ENCODE results near the gene UBXN6.

DNA sequence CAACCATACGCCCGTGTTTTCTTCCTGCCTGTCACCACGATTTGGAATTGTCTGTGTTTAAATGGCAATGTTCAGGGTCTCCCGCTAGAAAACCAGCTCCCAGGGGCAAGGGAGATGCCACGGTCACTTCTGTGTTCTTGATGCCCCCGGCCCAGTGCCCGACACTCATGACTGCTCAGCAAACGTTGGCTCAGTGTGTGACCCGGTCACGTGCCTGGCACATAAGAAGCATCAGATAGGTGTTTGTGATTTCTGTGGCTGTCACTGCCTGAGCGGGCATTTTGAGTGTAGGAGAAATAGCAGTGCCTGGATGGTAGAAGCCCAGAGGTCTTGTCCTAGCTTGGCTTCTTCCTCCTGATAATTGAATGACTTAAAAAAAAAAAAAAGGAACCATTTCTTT is 30.0 kb upstream of the UBXN6 start:
- TF ChIP-seq CTCF (IDR thresholded peaks at IDR 0.05 in 2 of 3, conservative IDR thresholded peaks at IDR 0.05 in 1 of 3; ENCODE audit: borderline replicate concordance in 1 of 3, insufficient read depth in 1 of 3, low read depth in 2 of 3, low read length in 2 of 3): no peak
- TF ChIP-seq, protein P1, sequence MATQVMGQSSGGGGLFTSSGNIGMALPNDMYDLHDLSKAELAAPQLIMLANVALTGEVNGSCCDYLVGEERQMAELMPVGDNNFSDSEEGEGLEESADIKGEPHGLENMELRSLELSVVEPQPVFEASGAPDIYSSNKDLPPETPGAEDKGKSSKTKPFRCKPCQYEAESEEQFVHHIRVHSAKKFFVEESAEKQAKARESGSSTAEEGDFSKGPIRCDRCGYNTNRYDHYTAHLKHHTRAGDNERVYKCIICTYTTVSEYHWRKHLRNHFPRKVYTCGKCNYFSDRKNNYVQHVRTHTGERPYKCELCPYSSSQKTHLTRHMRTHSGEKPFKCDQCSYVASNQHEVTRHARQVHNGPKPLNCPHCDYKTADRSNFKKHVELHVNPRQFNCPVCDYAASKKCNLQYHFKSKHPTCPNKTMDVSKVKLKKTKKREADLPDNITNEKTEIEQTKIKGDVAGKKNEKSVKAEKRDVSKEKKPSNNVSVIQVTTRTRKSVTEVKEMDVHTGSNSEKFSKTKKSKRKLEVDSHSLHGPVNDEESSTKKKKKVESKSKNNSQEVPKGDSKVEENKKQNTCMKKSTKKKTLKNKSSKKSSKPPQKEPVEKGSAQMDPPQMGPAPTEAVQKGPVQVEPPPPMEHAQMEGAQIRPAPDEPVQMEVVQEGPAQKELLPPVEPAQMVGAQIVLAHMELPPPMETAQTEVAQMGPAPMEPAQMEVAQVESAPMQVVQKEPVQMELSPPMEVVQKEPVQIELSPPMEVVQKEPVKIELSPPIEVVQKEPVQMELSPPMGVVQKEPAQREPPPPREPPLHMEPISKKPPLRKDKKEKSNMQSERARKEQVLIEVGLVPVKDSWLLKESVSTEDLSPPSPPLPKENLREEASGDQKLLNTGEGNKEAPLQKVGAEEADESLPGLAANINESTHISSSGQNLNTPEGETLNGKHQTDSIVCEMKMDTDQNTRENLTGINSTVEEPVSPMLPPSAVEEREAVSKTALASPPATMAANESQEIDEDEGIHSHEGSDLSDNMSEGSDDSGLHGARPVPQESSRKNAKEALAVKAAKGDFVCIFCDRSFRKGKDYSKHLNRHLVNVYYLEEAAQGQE (IDR thresholded peaks at IDR 0.05; ENCODE audit: low read depth): no peak
- no peak for TF ChIP-seq SIN3A (IDR thresholded peaks at IDR 0.05; ENCODE audit: low read depth)
- TF ChIP-seq YY1 (IDR thresholded peaks at IDR 0.05; ENCODE audit: extremely low read depth, insufficient replicate concordance, low read depth, low read length): no peak
- no peak for TF ChIP-seq MAX (IDR thresholded peaks at IDR 0.05)
- TF ChIP-seq EZH2 (IDR thresholded peaks at IDR 0.05): no peak
- TF ChIP-seq FOSL1 (IDR thresholded peaks at IDR 0.05; ENCODE audit: low read depth): no peak
- TF ChIP-seq POLR2A (IDR thresholded peaks at IDR 0.05; ENCODE audit: borderline replicate concordance, extremely low read depth, insufficient read depth, insufficient read length): no peak
- no peak for TF ChIP-seq JUND (IDR thresholded peaks at IDR 0.05)
- TF ChIP-seq, protein P2, sequence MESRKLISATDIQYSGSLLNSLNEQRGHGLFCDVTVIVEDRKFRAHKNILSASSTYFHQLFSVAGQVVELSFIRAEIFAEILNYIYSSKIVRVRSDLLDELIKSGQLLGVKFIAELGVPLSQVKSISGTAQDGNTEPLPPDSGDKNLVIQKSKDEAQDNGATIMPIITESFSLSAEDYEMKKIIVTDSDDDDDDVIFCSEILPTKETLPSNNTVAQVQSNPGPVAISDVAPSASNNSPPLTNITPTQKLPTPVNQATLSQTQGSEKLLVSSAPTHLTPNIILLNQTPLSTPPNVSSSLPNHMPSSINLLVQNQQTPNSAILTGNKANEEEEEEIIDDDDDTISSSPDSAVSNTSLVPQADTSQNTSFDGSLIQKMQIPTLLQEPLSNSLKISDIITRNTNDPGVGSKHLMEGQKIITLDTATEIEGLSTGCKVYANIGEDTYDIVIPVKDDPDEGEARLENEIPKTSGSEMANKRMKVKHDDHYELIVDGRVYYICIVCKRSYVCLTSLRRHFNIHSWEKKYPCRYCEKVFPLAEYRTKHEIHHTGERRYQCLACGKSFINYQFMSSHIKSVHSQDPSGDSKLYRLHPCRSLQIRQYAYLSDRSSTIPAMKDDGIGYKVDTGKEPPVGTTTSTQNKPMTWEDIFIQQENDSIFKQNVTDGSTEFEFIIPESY (IDR thresholded peaks at IDR 0.05; ENCODE audit: extremely low read depth, insufficient replicate concordance, low read length): no peak
- no peak for TF ChIP-seq ZFX (IDR thresholded peaks at IDR 0.05)
- TF ChIP-seq RAD21 (IDR thresholded peaks at IDR 0.05; ENCODE audit: low read depth): no peak
- no peak for TF ChIP-seq EZH2phosphoT487 (IDR thresholded peaks at IDR 0.05; ENCODE audit: borderline replicate concordance)
